ENCODE data around the gene CYSLTR2.

Gene CYSLTR2

GRCh38 chr13:48749144-48749543, 95.4 kb downstream of the CYSLTR2 start:
- no peak for DNase-seq

GRCh38 chr13:48749699-48750473, 96.2 kb downstream of the CYSLTR2 start:
- peak; percentile 48 for DNase-seq

- no peak for DNase-seq
Measured at GRCh38 chr13:48750588-48751383, 97.1 kb downstream of the CYSLTR2 start.

- DNase-seq = no peak
Measured at GRCh38 chr13:48760626-48761025, 106.9 kb downstream of the CYSLTR2 start.
